Measurements from ENCODE around the gene KRT78.

KRT78 gene

GRCh38 chr12:52822771-52823510, 25.9 kb downstream of the KRT78 start:
- DNase-seq = no peak

GRCh38 chr12:52821826-52822660, 26.8 kb downstream of the KRT78 start:
- DNase-seq = no peak

GRCh38 chr12:52821071-52821730, 27.6 kb downstream of the KRT78 start:
- no peak for DNase-seq

- DNase-seq = no peak
Observed at GRCh38 chr12:52820521-52820920, 28.3 kb downstream of the KRT78 start.

- no peak for DNase-seq
Observed at GRCh38 chr12:52819731-52820510, 28.9 kb downstream of the KRT78 start.

DNA sequence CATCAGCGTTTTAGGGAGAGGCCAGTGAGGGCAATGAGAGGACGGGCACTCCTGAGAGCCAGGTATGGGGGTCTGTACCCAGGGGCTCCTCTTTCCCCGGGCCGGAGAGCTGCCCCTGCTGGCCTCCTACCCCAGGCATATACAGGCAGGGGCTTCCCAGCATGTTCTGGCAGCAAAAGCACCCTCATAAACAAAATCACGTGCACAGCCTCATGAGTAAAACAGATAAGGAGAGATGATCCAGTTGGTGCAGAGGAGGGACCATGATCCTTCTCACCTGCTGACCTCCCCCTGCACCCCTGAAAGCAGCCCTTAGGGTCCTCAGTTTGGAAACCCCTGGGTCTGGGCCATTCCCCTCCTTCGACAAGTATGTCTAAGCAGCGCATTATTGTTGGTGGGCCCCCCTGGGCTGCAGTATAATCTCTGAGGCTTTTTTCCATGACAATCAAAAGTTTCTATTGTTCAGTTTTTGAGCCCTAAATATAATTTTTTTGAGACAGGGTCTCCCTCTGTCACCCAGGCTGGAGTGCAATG, 29.8 kb downstream of the KRT78 start:
- DNase-seq = no peak

- no peak for DNase-seq
Observed at GRCh38 chr12:52818388-52818787, 30.4 kb downstream of the KRT78 start.

DNA sequence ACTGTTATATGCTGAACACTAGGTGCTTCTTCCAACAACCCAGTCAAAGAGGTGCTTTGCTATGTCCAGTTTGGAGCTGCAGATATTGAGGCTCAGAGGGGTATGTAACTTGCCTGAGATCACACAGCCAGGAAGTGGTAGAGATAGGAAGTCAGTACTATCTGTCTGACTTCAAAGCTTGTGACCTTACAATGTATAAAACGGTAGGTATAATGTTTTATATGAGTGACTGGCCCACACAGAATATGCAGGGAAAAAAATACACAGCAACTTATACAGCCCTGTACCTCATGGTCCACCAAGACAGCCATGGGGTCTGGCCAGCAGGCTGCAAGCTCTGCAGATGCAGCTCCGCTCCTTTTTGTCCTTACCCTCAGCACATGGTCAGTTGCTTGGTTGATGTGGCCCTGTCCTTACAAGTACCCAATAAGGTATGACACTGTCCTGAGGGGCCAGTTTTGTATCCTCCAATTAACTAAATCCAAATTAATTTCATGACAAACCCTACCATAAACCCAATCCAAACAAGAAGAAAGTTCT, 31.0 kb downstream of the KRT78 start:
- no peak for DNase-seq

- no peak for DNase-seq
Observed at GRCh38 chr12:52817003-52817698, 31.6 kb downstream of the KRT78 start.

- DNase-seq = no peak
Observed at GRCh38 chr12:52815676-52816588, 32.9 kb downstream of the KRT78 start.

GRCh38 chr12:52815161-52815560, 33.6 kb downstream of the KRT78 start:
- DNase-seq = no peak

DNA sequence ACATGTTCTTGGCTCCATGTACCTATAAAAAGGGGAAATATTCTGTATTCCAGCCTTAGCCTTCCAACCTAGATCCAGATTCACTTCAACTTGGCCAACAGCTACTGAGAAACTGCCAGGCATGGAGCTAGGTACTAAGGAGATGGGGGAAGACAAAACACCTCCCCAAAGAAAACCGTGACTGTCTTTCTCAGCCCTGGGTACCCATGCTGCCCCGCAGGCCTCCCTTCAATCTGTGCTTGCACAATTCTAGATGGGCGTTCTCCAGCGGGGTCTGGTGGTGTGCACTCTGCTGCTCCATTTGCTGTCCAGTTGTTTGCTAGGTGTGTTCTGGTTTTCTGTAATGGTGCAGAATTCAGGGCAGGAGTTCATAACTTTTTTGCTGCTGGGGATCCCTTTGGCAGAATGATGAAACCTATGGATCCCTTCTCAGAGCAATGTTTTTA, 34.1 kb downstream of the KRT78 start:
- DNase-seq = no peak

- DNase-seq = no peak
Observed at GRCh38 chr12:52813885-52814709, 34.7 kb downstream of the KRT78 start, which contains the start of gene KRT4. TSS of gene KRT4 (minus strand) at chr12:52814116. CDS start at chr12:52814058, 58 bp downstream.

DNA sequence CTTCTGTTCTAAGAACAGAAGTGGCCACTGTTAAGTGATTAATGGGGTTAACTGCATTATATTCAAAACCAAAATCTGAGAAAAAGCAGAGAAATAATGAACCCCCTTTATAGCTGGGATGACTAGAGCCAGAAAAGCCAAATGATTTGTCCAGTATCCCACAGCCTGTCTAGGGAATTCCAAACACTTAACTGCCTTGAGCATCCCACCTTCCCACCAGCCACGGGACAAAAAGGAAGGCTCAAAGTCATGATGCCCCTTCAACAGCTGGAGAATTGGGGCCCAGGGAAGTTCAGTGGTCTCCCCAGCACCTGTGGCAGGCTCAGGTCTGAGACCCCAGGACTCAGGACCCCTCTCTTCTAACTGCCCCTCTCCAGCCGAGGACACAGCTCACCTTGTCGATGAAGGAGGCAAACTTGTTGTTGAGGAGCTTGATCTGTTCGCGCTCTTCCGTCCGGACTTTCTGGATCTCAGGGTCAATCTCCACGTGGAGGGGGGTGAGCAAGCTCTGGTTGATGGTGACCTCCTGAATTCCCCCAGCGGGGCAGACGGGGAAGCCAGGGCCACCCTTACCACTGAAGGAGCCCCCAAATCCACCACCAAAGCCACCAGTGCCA, 35.5 kb downstream of the KRT78 start:
- no peak for DNase-seq

DNA sequence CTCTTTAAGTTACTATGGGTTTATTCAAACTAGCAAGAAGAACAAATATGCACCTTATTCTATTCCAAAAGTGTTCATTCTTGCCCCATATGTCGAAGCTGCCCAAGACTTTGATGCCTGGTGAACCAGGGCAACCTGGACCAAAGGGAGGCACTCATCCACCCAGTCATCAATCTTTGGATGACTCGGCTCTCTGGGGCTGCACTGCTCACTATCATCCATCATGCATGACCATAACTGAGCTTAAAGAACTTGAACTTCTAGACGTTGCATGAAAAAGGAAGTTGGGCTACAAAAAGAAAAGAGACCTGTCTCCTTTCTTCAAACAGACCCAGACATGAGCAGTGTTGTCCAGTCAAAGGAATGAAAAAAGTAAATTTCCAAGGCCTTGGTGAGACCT, 36.0 kb downstream of the KRT78 start:
- no peak for DNase-seq

GRCh38 chr12:52812073-52812400, 36.8 kb downstream of the KRT78 start:
- no peak for DNase-seq

DNA sequence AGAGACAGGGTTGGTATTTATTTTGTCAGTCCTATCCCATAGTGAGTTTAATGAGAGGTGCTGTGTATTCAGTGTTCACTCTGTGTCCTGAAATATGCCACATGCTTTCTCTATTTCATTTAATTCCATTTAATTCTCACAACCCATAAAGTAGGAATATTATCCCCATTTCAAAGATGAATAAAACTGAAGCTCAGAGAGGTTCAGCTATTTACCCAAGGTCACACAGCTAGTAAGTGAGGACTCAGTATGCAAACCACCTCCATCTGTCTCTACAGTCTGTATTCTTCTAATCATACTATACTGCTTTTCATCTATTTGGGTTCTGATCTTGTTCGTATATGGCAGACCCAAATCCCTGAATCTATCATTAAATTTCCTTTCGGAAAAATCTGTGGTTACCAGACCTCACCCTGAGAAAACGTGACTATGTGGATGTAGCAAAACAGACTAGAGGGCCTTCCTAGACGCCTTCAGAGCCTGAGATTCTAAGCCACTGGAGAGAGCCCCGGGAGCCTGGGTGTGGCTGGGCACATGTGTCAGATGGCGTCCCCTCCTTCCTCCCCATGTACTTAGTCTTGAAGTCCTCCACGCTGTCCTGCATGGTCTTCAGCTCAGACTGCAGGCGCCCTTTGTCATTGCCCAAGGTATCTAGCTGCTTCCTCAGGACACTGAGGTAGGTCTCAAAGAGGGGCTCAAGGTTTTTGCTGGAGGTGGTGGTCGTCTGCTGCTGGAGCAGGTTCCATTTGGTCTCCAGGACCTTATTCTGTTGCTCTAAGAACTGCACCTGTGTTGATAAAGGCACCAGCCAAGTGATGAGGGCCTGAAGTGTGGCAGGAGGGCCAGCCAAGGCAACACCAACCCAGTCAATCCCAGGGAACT, 37.4 kb downstream of the KRT78 start:
- no peak for DNase-seq

DNA sequence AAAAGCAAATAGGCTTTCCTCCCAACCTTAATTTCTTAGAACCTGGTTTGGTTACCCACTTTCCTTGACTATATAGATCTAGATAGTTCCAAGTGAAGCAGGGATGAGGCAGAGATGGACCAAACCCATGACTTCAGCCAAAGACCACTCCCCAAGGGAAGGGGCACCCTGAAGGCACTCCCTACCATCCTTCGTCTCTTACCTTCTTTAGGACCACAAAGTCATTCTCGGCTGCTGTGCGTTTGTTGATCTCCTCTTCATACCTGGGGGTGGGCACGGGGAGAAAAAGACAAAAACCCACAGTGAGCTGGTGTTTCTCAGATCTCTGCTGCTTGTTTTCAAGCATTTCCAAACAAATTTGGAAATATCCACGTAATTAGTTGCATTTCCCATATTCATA, 38.2 kb downstream of the KRT78 start:
- no peak for DNase-seq
